Karpas-422 (cell line): ENCODE results near the gene PYGO1. TPM values are rescaled to one million over a fixed set of nuclear protein-coding genes. Genes with fewer than 3 reads are reported as not detected.
"Not testable (repeated sequence)": the region's sequence is repeated elsewhere in the genome, so short reads cannot be mapped to it uniquely, and the experiment has no call there.

Experiments
- DNase-seq: peaks from one replicate; pipeline ENCODE4 v3.0.0-alpha.2; 2015
- H2AFZ ChIP-seq: fragments of 200-600 bp; sonication (generic); 2 replicates; pipeline ENCODE4 v1.6.1; 2014; ENCODE audit warnings: antibody characterized with exemption, low read length, mixed read lengths
- H3K27ac ChIP-seq: fragments of 200-600 bp; sonication (generic); 2 replicates; pipeline ENCODE4 v1.5.1; 2014; ENCODE audit warnings: mild to moderate bottlenecking, low read length, moderate library complexity
- H3K27me3 ChIP-seq: fragments of 200-600 bp; sonication (generic); 2 replicates; pipeline ENCODE4 v1.6.1; 2014; ENCODE audit warnings: low read length, mixed read lengths
- H3K36me3 ChIP-seq: fragments of 200-600 bp; sonication (generic); 2 replicates; pipeline ENCODE4 v1.6.1; 2014; ENCODE audit warnings: low read length, mixed read lengths; ENCODE audit not compliant: insufficient read depth
- H3K4me1 ChIP-seq: fragments of 200-600 bp; sonication (generic); 2 replicates; pipeline ENCODE4 v1.6.1; 2014; ENCODE audit warnings: mild to moderate bottlenecking, low read length, mixed read lengths
- H3K4me2 ChIP-seq: fragments of 200-600 bp; sonication (generic); 2 replicates; pipeline ENCODE4 v1.6.1; 2014; ENCODE audit warnings: low read length, low read depth, mild to moderate bottlenecking; ENCODE audit not compliant: poor library complexity, severe bottlenecking
- H3K4me3 ChIP-seq: fragments of 200-600 bp; sonication (generic); 2 replicates; pipeline ENCODE4 v1.5.1; 2014; ENCODE audit warnings: mild to moderate bottlenecking, antibody characterized with exemption, low read length, mixed read lengths
- H3K79me2 ChIP-seq: fragments of 200-600 bp; sonication (generic); 2 replicates; pipeline ENCODE4 v1.6.1; 2014; ENCODE audit warnings: mild to moderate bottlenecking, low read length, mixed read lengths
- H3K9ac ChIP-seq: fragments of 200-600 bp; sonication (generic); 2 replicates; pipeline ENCODE4 v1.6.0; 2014; ENCODE audit warnings: low read length
- H3K9me2 ChIP-seq: fragments of 200-600 bp; sonication (generic), shearing (Covaris generic); replicated peaks from 2 replicates; pipeline ENCODE4 v1.6.0; 2014; ENCODE audit warnings: mild to moderate bottlenecking, low read length, moderate library complexity; ENCODE audit not compliant: insufficient read depth
- H3K9me3 ChIP-seq: fragments of 300-700, 200-600 bp; sonication (generic); 2 replicates; pipeline ENCODE4 v1.6.1; 2014; ENCODE audit warnings: low read length, mixed read lengths
- H4K20me1 ChIP-seq: fragments of 200-600 bp; sonication (generic); 2 replicates; pipeline ENCODE4 v1.6.1; 2014; ENCODE audit warnings: mild to moderate bottlenecking, antibody characterized with exemption, low read length, low read depth; ENCODE audit not compliant: insufficient read depth
- total RNA-seq: library from RNA; depleted of rRNA; stranded (reverse); fragments of >200 nt; shearing (Covaris generic); gene quantifications from 2 replicates; pipeline ENCODE4 v1.2.3, GENCODE V29; 2014; ENCODE audit warnings: low replicate concordance; rRNA removed

PYGO1 gene
- total RNA-seq, 1 experiment from 2014 or later = not detected

DNA sequence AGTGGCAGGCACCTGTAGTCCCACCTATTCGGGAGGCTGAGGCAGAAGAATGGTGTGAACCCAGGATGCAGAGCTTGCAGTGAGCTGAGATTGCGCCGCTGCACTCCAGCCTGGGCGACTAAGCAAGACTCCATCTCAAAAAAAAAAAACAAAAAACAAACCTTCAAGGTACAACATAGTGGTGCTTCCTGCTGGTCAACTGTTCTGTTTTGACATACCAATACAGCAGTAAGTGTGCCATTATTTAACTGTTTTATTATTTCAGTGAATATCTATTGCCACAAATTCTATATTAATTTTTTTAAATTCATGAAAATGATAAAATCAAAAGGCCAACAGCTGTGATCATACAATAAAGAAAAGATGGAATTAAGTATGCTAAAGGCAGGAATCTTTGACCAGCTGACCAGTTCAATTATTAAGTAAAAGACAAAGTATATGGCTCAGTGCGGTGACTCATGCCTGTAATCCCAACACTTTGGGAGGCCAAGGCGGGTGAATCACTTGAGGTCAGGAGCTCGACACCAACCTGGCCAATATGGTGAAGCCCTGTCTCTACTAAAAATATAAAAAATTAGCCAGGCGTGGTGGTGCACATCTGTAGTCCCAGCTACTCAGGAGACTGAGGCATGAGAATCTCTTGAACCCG lies 99.1 kb downstream of the PYGO1 start:
- not testable (repeated sequence) for H4K20me1 ChIP-seq, H3K79me2 ChIP-seq, DNase-seq, H3K36me3 ChIP-seq, H3K4me2 ChIP-seq, H3K9me3 ChIP-seq, H3K27ac ChIP-seq, H3K9ac ChIP-seq, H3K4me1 ChIP-seq, H3K27me3 ChIP-seq, H3K9me2 ChIP-seq, H2AFZ ChIP-seq, H3K4me3 ChIP-seq

Other genes with a start within 250 kb of the PYGO1 start
- gene CCPG1, start 180.0 kb downstream of the PYGO1 start, total RNA-seq = 51.9 and 68.3 TPM in 2 replicates
- 6.9 and 12.4 TPM in 2 replicates for gene PIERCE2, start 179.8 kb downstream of the PYGO1 start, total RNA-seq
- gene DNAAF4, start 80.1 kb downstream of the PYGO1 start, total RNA-seq = 0.19 and 0.22 TPM in 2 replicates
- not detected in 2 replicates for gene PRTG, start 154.8 kb upstream of the PYGO1 start, total RNA-seq